HG03103 (cell line): Measurements from ENCODE around the gene HMMR.
"Not testable (repeated sequence)": the region's sequence is repeated elsewhere in the genome, so short reads cannot be mapped to it uniquely, and the experiment has no call there.

ENCODE experiments used
- ATAC-seq: cut with Tn5 transposase; IDR thresholded peaks from one replicate; pipeline ENCODE4 v1.9.1; 2021; ENCODE audit warnings: low read depth; ENCODE audit not compliant: unreplicated experiment

Gene HMMR

DNA sequence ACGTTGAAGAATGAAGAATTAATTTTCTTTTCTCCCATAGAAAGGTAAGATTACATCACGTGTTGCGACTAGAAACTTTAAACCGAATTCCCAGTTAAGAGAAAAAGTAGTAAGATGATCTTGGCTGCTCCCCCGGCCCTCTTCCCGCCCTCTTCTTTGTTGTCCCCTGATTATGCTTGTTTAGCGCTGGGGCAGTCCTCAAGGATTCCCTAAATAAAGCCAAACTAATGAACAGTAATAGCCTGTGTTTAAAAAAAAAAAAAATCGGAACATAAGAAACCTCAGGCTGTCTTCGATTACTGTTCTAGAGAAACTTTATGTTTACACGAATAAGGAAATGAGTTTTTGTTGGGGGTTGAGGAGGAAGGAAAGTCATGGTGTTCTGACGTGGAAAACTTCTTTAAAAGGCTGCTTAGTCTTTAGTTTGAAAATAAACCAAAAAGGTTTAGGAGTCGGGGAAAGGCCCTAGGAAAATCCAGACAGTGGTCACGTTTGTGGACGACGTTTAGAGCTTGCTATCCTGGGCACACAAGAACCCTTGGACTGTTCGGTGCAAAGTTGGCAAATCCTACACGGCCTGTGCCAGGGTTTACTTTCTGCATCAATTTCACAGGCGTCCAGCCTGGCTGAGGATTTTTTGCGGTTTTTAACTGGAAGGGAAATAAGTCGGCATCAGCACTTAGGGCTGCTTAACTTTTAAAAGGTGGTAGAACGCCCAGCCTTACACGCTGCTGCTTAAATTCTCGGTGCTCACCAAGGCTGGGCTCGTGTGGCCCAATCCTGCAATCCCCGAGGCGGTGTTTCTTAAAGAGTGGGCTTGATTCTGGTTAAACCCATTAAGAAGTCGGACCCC is 43.9 kb downstream of the HMMR start:
- ATAC-seq = no peak

DNA sequence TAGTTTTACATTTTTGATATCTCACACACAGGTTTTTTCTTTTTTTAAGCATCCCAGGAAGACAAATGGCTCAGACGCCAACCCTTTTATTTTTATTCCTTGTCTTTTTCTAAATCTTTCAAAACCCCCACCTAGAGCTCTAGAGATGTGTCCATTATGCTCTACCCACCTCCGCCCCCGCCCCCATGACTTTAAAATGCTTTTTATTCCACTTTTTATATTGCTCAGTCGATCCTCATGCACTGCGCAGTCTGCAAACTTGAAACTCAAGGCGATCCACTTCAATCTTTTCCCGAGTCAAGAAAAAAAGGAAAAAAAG is 44.6 kb downstream of the HMMR start:
- ATAC-seq = peak; percentile 1

DNA sequence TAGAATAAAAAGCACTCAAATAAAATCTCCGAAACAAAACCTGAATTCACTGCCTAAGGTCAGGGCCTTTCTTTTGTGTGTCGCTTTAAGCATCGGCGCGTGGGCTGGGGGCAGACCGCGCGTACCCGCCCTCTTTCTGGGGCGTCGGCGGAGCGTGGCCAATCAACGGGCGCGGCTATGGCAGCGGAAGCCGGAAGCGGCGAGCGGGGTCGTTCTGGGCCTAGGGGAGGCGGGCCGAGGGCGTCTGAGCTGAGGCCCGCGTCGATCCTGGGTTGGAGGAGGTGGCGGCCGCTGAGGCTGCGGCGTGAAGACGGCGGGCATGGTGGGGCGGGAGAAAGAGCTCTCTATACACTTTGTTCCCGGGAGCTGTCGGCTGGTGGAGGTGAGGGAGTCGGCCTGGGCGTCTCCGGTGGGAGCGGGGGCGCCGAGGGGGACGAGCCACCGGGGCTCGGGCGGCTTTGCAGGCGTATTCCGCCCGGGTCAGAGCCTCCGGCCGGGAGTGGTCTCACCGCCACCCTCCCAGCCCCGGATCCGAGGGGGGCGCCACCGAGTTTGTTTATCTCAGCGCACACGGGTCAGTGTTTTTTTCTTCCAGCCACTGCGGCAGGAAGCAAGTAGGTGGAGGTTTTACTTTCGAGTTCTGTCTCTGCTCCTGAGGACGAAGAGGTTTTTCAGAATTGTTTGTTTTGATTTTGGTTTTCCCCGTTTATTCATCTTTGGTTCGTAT is 45.1 kb downstream of the HMMR start, which contains the start of gene MAT2B:
TSS of gene MAT2B (plus strand) at position 252 of the 727 bp plus-strand sequence. CDS start at position 320, 68 bp downstream.
- peak; percentile 83 for ATAC-seq

DNA sequence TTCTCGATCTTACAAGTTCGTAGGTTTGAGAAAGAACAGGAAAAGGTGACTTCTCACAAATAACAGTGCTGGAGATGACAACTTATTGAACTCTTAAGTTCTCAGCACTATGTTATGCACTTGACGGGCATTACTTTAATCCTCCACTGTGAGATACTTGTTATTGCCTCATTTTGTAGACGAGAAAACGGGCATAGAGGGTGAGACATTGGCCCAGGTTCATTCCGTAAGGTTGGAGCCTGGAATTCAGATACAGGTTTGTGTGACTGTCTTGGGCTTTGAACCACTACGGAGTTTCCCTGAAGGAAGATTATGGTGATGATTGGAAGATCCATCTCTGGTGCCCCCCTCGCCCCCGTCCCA is 45.6 kb downstream of the HMMR start:
- peak; percentile 6 for ATAC-seq

DNA sequence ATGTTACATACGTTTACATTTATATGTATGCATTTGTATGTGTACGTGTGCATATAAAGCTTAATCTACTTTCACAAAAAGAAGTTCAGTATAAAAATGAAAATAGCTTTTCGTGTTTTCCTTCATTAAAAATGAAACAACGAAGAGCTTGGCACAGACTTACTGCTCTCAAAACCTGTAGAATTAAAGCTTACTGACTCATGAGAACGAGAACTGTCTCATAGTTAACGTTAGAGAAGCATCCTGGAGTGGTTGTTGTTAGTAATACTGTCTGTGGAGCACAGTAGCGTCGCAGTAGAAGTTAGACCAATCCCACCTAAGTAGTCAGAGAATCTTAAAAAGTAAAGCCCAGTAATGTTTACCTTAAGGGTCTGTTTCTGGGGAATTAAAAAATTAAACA is 46.3 kb downstream of the HMMR start:
- no peak for ATAC-seq

DNA sequence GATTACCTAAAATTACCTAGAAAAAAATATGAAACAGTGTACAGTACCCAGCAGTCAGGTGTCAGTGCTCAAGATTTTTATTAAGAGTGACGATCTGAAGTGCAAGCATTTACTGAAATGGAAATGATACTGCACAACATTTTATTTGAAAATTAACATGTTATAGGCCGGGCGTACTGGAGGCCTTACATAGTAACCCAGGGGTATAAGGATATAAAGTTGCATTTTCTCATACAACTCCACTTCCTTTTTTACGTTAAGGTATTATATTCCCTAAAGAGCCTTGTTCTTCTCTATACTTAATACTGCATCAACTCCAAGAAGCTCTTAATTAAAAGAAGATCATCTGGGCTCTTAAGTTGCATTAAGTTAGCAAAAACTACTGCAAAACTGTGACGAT is 48.3 kb downstream of the HMMR start:
- no peak for ATAC-seq

DNA sequence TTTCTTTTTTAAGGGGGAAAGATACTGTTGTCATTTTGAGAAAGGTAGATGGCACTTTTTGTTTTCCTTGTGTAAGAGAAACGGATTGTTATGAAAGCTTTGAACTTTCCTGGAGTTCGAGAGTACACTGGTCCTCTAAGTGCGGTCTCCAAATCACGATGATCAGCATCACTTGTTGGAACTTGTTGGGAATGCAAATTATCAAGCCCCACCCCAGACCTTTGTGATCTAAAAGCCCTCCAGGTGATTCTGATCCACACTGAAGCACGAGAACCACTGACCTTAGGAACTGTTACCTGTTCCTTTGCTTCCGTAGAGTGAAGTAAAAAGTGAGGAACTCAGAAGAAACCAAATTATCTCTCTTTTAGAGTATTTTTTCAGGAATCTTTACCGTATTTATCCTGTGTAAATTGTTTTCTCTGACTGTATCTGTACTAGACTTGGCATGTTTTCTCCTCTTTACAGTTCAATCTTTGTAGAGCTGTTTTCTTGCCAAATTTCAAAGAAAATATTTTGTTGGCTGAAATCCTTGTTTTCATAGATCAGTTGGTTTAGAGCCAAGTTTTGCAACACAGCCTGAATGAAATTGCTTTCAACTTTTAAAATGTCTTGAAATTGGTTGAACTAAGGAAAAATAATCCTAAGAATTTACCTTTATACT is 49.0 kb downstream of the HMMR start:
- ATAC-seq = no peak

DNA sequence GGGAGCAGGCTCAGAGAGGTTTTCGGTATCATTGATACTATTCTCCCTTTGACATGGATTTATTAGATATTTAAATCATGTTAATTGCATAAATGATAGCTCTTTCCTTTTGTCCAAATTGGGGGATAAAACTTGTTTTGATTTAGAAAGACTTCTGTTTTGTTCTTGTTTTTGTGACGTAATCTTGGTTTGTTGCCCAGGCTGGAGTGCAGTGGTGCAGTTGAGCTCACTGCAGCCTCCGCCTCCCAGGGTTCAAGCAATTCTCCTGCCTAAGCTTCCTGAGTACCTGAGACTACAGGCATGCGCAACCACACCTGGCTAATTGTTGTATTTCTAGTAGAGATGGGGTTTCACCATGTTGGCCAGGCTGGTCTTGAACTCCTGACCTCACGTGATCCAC is 52.1 kb downstream of the HMMR start:
- ATAC-seq = no peak

DNA sequence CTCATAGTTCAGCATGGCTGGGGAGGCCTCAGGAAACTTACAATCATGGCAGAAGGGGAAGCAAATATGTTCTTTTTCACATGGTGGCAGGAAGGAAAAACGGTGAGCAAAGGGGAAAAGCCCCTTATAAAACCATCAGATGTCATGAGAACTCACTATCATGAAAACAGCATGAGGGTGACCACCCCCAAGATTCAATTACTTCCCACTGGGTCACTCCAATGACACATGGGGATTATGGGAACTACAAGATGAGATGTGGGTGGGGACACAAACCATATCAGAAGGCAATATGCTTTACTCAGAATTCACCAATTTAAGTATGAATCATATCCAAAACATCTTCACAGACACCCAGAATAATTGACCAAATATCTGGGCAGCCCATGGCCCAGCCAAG is 64.7 kb downstream of the HMMR start:
- ATAC-seq = no peak

DNA sequence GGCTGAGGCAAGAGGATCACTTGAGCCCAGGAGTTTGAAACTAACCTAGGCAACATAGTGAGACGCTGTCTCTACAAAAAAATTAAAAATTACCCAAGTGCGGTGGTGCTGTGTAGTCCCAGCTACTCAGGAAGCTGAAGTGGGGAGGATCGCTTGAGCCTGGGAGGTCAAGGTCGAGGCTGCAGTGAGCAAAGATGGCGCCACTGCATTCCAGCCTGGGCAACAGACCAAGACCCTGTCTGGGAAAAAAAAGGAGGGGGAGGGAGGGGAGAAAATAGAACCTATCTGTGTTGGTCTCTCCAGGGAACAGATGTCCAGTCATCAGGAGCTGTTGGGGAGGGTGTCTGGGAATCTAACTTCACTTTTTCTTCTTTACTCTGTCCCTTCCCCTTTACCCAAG is 69.3 kb downstream of the HMMR start:
- ATAC-seq = no peak

DNA sequence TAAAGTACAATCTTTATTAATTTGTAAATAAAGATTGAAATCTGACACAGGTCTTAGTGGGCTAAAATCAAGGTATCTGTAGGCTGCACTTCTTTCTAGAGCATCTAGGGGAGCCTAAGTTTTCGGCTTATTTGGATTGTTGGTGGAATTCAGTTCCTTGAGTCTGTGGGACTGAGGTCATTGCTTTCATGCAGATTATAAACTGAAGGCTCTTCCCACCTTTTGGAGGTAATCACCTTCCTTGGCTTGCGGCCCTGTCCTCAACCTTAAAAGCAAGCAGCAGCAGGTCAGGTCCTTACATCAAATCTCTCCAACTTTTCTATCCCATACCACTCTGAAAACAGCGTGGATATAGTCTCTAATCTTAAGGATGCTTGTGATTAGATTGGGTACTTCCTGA is 70.8 kb downstream of the HMMR start:
- ATAC-seq = no peak

DNA sequence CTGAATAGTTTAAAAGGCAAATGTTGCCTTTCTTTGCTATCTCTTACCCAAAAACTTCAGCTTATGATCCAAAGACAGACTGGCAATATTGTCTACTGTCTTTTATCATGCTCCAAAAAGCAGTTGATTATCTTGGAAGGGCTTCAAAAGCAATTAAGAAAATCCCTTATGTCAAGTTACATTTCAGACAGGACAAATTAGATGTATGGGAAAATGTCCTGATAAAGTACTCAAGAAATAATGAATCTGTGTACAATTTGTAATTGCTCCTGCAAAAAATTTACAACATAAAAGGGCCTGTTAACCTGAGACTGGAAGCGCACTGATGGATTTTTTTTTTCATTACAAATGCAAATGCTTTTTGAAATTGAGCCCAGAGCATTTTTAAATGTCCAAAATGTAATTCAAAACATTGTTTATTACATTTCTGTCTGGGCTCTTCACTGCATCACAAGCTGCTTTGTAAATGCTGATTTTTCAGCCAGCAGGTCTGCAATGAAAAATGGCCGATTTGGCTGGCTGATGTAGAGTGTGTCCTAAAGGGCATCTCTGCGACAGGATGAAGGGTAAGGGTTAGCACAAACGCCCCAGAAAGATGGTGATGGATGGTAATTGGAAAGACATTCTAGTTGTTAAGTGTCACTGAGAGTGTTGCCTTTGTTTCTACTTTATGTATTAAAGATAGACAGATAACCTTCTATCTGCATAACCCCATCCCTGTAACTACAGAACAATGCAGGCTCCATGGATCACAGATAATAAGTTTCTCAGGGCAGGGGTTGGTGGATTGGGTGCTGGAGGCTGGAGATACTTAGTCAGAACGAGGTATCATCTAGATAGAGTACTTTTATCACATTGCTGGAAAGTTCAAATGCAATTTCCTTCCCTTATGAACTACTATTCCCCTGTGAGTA is 72.0 kb downstream of the HMMR start:
- ATAC-seq = no peak

DNA sequence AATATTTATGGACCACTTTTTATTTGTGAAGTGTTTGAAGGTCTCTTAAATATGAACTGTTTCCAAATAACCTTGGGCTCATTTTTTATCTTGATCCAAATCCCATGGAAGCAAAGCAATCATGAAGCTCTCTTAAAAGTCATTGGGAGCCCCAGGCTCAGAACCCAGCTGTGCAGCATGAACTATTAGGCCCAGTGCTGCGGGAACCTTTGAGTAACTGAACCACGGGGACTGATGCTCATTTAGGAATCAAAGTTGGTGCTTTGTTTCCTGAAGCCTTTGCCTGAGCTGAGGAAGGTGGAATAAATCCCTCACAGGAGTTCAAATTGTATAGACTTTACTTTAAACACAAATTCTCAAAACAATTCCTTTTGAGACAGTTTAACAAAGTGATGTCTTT is 72.8 kb downstream of the HMMR start:
- no peak for ATAC-seq

DNA sequence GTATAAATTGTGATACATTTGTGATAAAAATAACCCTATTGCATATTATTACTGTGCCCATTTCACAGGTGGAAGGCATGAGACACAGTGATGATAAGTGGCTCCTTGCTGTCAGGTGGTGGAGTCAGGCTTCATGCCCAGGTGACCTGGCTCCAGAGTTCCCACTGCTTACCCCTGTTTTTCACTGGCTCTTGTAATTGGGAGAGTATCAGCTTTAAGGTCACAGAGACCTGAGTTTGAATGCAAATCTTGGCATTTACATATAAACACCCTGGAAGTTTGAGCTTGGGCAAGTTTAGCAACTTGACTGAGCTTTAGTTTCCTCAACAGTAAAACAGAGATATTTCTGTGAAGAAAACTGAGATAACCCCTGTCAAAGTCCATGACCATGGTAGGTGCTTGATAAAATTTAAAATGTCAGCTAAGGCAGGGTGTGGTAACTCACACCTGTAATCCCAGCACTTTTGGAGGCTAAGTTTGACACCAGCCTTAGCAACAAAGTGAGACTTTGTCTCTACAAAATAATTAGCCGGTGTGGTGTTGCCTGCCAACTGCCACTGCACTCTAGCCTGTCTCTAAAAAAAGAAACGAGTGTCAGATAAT is 74.2 kb downstream of the HMMR start:
- ATAC-seq = no peak

DNA sequence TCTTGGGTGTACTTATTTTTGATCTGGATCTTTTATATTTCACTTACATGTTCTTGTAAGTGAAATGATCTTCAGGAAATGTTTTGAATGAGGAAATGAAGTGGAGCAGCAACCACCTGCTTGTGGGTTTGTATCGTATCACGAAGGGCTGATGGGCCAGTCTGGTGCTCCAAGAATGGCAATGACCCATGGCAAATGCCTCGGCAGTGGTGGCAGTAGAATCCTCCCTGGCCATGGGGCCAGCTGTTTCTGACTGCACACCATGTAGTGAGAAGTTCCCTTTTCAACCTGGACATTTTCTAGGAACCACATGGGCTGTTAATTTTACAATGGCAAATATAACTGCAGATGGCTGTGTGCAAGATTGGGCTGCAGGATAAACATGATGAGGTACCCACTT is 74.9 kb downstream of the HMMR start:
- no peak for ATAC-seq

DNA sequence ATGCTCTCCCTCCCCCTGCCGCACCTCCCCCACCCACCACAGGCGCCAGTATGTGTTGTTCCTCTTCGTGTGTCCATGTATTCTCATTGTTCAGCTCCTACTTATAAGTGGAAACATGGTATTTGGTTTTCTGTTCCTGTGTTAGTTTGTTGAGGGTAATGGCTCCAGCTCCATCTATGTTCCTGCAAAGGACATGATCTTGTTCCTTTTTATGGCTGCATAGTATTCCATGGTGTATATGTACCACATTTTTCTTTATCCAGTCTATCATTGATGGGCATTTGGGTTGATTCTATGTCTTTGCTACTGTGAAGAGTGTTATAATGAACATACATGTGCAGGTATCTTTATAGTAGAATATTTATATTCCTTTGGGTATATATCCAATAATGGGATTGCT is 76.0 kb downstream of the HMMR start:
- not testable (repeated sequence) for ATAC-seq

DNA sequence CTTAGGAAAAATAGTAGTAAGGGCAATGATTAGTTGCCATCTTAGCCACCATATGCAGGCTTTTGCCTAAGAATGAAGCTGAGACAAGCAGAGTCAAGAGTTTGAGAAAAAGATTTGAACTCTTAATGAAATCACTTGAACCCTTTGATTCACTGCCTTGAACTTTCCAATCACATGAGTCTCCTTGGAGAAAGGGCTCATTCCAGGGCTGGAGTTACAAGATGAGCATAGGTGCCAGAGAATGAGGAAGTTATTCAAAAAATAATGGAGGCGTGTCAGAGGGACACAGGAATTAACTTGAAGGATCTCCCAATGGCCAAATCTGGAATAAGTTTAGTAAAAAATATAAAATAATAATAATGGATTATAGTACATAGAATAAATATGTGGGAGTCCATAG is 80.3 kb downstream of the HMMR start:
- no peak for ATAC-seq
